Endometrial microvascular endothelial cells (primary cell): ENCODE data around the gene SERPINI1. TPM values are rescaled to one million over a fixed set of nuclear protein-coding genes. Genes with fewer than 3 reads are reported as not detected.
"Not testable (repeated sequence)": the region's sequence is repeated elsewhere in the genome, so short reads cannot be mapped to it uniquely, and the experiment has no call there.

ENCODE experiments used
- in situ Hi-C: cut with HindIII; loops from 2 replicates; pipeline ENCODE4 v1.10.0; 2017; ENCODE audit warnings: low sequenced_read_pairs, low pct_unique_long_range_greater_than_20kb; ENCODE audit errors: inconsistent ontology term
- total RNA-seq: library from RNA; depleted of rRNA; stranded (reverse); fragments of >200 nt; gene quantifications from one replicate; pipeline ENCODE4 v1.2.3, GENCODE V29; 2015; ENCODE audit errors: inconsistent ontology term

Gene SERPINI1
- total RNA-seq, 1 donor from 2014 or later = 0.65 TPM

DNA sequence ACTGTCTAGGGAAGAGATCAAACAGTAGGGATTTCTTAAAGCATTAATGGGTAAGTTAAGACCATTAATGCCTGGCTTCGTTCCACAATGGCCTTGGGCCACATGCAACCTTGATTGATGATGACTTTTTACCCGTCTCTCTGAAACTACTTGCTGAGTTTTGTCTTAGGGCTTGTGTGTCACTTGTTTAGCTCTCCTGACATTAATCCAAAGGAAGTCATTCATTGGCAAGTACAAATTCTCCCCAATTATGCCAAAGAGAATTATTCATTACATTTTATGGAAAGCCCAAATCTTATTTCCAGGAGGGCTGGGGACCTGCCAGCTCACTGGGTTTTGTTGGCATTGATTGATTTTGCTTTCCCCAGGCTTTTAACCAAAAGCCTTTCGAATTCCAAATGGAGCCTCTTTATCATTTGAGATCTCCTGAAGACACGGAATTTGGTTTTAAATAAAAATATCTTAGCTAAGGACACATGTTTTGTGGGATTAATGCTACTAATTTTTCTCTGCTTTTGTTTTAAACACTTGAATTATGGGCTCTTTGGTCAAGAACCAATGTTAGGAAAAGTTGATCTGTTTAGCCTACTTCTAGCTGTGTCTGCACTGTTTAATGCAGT is 40.7 kb downstream of the SERPINI1 start:
- in situ Hi-C loops = no loop called here

DNA sequence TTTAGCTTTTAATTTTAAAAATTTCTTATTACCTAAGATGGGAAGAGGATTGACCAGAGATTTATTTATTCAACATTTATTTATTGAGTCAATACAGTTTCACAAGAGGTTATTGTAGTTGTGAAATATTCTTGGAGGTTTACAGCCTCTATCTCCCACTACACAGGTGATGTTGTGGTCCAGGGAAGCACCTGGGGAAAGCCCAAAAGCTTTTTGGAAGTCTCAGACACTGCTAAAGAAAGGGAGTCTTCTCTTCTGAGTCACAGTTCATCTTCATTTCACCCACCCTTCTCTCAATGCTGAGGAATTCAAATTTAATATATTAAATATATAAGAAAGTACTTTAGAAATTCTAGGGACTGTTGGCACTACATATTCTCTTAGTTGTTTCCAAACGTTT is 41.8 kb downstream of the SERPINI1 start:
- in situ Hi-C loops = no loop called here

DNA sequence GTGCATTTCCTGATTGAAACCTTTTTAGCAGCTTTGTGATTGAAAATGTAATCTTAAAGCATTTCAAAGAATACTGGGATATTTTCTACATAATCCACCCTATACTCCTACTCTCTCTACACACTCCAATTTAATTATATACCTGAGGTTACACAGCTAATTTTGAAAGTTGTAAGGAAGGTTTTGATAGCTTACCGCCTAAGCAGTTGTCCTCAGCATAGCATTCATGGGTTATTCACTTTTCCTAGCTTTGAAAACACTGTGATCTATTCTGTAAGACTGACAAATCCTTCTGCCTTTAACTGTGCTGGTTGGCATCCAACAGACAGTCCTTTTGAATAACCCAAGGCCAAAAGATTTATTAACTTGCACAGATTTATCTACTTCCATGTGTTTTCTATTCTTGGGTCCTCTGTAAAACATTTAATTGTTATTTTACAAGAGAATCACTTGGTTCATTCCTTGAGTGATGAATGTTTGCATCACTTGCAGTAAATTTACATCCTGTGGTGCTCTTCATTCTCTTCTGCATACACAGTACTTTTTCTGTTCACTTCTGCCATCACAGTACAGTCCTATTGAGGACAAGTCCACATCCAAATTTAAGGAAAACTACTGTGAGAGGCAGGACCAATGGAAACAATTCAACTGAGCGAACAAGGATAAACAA is 44.8 kb downstream of the SERPINI1 start:
- in situ Hi-C loops = no loop called here

DNA sequence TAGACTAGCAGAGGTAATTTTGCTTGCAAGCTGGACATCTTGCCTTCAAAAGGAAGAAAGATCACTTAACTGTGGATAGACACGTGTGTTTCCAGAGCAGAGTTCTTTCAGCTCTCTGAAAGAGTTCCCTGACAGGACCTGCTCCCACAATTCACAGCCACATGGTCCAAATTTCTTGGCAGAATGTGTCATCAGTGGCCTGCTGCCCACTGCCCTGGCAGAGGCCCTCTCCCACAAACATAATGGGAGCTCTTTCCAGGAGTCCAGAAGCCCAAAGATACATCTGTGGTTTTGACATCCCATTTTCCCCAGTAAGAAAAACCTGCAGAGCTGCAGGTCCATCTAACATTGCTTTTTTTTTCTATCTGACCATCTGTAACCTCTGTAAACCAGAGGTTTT is 48.3 kb downstream of the SERPINI1 start:
- in situ Hi-C loops = no loop called here

DNA sequence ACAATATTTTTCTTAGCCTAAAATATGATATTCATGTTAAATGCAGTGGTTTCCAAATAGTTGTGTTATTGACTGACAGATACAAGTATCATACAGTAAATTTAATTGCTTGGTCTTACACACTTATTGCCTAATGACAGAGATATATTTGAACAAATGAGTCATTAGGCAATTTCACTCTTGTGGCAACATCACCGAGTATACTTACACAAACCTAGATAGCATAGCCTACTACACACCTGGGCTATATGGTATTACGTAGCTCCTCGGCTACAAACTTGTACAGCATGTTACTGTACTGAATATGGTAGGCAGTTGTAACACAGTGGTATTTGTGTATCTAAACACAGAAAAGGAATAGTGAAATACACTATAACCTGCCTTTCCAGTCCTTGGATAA is 50.3 kb downstream of the SERPINI1 start:
- in situ Hi-C loops = no loop called here

DNA sequence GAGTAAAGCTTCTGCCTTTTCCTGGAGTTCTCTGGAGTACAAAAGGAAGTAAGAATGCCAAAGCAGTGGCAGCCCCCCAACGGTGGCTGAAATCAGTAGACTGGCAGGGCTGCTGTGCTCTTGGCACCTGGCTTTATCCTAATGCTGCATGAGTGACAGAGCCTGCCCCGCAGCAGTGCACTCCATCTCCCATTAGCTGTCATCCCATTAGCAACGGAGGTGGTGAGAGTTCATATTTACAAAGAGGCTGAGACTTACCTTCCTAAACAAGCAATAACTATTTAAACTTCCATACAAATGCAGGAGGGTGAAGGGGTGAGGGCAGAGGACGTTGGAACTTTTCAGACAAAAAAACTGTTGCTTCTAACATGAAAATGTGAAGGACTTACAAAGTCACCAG is 51.9 kb downstream of the SERPINI1 start:
- in situ Hi-C loops = no loop called here

DNA sequence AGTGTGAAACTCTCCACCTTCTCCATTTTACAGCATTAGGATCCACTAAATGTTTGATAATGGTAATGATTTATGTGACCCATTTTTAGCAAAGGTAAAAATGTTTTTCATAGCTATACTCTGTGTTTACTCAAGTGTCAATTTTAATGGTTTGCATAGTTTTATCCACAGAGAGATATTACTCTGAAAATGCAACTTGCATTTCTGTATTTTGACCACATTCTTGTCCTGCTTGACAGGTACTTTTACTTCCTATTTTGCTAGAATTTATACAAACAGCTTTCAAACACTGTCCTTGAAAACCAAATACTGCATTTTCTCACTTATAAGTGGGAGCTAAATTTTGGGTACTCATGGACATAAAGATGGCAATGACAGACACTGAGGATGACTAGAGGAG is 62.9 kb downstream of the SERPINI1 start:
- in situ Hi-C loops = no loop called here

DNA sequence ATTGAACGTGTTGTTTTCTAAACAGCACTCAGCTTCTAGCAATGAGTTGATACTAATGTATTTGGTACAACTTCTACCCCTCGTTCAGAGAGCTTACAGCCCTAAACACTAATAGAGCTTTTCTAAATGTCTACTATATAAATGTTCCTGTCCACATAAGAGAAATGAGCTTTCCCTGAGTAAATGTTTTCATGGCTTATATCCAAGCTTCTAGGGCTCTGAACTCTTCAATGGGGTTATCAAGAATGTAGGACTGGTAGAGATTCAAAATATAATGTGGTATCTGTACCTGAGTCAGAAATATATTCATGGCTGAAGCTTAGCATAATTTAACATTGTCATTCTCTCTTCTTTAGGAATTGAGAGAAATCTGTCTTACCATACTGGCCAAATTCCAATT is 73.4 kb downstream of the SERPINI1 start:
- in situ Hi-C loops = no loop called here

DNA sequence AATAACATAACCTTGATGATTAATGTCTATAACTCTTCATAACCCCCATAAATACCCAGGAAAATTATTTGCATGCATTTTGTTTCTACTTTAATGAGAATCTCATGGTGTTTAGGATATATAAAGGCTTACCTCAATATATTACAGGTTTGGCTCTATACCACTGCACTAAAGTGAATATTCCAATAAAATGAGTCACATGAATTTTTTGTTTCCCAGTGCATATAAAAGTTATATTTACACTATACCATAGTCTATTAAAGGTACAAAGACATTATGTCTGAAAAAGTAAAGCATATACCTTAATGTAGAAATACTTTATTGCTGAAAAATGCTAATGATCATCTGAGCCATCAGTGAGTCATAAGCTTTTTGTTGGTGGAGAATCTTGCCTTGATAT is 74.7 kb downstream of the SERPINI1 start:
- in situ Hi-C loops = no loop called here

DNA sequence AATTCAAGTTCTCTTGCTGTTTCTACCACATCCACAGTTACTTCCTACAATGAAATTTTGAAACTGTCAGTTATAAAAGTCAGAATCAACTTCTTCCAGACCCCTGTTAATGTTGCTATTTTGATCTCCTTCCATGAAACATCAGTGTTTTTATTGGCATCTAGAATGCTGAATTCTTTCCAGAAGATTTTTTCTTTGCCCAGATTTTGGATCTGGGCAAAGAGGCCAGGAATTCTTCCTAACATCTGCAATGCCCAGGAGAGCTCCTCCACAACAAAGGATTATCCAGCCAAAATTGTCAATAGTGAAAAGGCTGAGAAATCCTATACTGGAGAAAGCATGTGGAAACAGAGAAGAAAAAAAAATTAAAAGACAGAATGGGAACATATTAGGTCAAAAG is 75.5 kb downstream of the SERPINI1 start:
- in situ Hi-C loops = no loop called here

DNA sequence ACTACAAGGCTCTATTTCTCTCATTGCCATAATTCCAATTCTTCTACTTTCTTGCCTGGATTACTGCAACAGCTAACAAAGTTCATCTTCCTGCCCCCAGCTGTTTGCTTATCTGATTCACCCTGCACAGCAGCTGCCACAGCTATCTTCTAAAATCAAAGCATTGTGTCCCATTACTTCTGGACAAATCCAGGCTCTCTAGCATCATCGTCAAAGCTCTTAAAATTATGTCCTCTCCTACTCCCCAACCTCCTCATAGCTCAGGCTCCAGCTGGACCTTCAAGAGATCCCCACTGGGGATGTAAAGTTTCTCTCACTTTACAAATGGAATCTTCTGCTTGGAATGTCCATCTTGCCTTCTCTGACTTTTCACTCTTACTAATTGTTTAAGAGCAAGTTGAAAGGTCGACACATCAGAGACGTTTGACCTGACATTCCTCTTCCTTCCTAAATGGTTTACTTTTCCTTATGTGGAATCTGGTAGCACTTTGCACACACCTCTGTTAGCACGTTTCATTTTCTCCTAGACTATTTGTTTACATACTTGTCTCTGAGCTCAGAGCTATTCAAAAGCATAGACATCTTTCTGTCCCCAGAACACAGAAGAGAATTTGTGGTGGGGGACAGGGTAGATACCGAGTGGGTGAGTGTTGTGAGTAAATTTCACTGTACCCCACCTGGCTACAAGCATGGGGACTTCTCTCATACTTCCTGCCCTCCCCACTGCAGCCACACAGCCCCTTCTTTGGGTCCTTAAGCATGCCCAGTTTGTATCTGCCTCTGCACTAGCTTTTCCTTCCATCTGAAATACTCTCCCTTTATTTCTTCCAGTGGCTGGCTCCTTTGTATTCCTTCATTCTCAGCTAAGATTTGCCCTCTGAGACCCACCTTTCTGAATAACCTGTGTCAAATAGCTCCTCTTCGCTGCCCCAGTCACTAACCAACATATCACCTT is 77.9 kb downstream of the SERPINI1 start:
- in situ Hi-C loops = no loop called here

DNA sequence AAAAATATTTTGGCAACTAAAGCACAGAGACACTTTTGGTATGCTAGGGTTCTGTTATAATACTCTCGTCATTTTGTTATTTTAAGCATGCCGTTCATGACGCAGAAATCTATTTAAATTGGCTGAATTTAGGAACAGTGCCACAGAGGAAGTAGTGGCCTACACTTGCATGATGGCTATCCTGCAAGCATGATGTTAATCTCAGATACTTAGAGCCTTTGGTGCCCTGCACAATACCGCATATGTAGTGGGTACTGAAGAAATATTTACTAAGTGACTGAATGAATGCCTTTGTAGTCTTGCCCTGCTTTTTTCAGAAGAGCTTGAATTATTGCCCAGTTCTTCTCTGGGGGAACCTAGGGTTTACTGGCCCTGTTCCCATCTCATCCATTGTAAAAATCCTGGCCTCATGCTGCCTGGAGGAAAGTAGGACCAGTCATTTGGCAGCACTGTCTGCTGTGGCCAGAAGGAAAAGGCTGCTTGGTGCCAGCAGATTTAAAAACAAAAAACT is 79.0 kb downstream of the SERPINI1 start:
- in situ Hi-C loops = no loop called here

DNA sequence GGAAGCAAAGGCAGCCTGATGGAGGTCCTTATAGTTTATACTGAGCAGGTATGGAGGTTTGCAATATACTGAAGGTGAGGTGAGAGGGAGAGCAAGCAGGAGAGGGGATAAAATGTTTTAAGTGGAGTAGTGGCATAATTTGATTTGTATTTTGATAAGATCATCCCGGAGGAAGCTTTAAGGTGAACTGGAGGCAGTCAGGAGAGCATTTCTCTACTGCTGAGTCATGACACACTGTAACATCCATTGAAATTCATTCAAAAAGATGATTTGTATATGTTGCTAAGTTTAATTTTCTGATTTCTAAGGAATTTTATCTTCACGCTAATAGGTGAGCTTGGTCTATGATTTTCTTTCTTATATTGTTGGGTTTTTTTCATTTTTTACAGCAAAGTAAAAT is 81.4 kb downstream of the SERPINI1 start:
- in situ Hi-C loops = no loop called here

DNA sequence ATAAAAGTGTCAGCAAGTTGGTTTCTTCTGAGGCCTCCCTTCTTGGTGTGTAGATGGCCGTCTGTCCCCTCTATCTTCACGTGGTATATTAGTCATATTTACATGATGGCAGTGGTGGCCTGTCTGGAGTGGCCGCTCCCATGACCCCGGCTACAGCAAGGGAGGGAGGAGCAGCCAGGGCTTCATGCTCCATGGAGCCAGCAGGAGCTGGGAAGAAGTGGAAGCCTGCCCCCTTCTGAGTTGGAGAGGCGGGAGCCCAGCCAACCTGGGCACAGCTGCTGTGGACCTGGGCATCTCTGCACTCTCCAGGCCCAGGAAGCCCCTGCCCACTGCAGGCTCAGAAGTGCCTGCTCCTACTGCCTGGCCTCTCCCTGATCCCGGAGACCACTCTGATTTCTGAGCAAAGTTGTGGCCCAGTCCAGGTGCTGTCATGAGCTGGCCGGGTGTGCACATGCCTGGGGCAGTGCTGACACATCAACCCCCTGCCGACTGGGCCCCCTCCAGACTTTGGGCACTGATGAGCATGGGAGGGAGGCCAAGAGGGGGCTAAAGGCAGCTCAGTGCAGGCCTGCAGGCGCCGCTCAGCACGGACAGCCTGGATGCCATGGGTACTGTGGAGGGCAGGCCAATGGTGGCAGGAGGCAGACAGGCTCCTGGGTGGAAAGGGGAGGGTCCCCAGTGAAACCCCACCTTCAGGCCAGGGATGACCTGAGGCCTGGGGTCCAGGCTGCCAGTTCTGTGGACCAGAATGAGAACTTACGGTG is 84.8 kb downstream of the SERPINI1 start:
- in situ Hi-C loops = no loop called here

DNA sequence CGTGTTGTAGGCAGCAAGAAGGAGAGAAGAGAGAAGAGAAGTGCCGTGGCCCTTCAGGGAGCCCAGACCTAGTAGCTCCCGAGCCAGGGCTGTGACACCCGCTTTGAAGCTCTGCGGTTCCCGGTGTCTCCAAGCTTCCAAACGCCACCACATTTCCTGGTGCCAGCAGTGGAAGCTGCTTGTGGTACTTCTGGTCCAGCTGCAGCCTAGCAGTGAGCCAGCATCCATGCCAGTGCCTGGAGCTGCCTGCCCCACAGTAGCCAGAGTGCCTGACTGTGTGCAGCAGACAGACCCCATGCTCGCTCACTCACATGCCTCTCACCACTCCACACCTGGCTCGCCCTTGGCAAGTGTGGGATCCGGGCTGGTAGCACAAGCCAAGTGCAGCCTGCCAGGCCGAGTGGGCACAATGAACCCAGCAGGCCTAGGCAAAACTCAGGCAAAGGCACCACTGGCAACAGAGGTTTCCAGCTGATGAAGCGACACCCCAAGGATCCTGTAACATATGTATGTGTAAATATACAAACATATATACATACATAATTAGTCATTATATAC is 85.8 kb downstream of the SERPINI1 start:
- in situ Hi-C loops = no loop called here

DNA sequence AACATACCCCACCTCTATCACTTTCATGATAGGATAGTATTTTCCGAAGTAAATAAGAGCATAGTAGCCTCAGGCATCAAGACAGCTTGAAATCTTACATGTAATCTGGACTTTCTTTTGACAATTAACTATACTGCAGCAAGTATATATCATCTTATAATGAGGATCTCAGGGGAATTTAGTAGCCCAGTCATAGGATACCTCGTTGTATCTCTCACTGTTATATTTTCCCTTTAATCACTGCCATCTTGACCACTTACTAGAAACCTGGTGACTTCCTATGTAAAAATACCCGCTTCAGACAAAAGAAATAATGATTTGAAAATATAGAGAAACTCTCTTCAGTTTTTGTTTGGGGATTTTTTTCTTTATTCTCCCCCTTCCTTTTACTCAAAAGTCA is 88.2 kb downstream of the SERPINI1 start:
- in situ Hi-C loops = no loop called here

DNA sequence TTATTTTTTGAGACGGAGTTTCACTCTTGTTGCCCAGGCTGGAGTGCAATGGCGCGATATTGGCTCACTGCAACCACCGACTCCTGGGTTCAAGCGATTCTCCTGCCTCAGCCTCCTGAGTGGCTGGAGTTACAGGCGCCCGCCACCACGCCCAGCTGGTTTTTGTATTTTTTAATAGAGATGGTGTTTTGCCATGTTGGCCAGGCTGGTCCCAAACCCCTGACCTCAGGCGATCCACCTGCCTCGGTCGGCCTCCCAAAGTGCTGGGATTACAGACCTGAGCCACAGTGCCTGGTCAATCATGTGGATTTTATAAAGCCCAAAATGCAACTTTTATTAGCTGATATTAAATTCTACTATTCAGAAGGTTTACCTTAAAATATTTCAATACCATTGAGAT is 92.1 kb downstream of the SERPINI1 start:
- in situ Hi-C loops = not testable (repeated sequence)

DNA sequence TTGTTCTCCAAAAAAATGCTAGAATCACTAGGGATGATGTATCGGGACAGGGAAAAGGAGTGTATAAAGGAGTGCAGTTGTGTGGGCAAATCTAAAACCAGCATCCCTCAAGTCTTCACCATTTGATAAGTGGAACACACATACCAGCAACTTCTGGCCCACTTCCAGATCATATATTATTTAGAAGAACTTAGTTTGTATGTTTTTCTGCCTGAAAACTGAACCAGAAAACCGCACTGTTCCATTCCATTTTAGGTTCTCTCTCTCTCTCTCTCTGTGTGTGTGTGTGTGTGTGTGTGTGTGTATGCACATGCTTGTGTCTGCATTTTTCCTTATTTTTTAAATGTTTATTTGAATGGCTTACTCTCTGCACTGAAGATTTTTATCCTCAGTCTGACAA is 93.5 kb downstream of the SERPINI1 start:
- in situ Hi-C loops = no loop called here

DNA sequence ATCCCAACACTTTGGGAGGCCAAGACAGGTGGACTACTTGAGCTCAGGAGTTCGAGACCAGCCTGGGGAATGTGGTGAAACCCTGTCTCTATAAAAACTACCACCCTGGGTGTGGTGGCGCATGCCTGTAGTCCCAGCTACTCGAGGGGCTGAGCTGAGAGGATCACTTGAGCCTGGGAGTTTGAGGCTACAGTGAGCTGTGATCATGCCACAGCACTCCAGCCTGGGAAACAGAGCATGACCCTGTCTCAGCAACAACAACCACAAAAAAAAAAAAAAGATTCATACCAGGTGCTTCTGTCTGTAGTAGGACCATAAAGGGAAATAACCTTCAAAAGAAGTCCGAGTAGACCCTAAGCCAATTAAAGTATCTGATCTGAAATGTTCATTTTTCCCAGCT is 94.5 kb downstream of the SERPINI1 start:
- in situ Hi-C loops = no loop called here
